HG03103 (cell line): ENCODE data around the gene VTN.

Experiments
- ATAC-seq: cut with Tn5 transposase; IDR thresholded peaks from one replicate; pipeline ENCODE4 v1.9.1; 2021; ENCODE audit warnings: low read depth; ENCODE audit not compliant: unreplicated experiment

The VTN gene

GRCh38 chr17:28325211-28325610, 44.9 kb downstream of the VTN start:
- ATAC-seq, result no peak

GRCh38 chr17:28324781-28325180, 45.3 kb downstream of the VTN start:
- ATAC-seq, result no peak

DNA sequence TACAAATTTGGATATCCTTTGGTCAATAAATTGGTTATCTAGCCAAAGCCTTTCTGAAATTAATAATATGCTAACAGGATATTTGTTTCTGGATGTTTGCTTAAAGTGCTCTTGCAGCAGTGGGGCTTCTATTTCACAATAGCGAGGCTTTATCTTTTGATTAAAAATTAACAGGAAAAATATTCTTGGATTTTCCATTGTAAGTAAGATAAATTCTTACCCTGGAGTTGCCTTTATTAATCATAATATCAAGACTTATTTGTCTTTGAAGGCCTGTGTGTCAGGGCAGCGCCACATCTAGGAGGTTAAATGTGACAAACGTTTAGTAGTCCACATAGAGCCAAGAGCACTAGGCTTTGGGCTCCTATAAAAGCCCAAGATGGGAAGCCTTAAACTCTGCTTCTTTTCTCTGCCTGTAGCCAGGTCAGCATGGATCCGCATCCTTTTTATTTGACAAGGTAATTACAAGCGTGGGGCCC, 45.8 kb downstream of the VTN start:
- no peak for ATAC-seq

DNA sequence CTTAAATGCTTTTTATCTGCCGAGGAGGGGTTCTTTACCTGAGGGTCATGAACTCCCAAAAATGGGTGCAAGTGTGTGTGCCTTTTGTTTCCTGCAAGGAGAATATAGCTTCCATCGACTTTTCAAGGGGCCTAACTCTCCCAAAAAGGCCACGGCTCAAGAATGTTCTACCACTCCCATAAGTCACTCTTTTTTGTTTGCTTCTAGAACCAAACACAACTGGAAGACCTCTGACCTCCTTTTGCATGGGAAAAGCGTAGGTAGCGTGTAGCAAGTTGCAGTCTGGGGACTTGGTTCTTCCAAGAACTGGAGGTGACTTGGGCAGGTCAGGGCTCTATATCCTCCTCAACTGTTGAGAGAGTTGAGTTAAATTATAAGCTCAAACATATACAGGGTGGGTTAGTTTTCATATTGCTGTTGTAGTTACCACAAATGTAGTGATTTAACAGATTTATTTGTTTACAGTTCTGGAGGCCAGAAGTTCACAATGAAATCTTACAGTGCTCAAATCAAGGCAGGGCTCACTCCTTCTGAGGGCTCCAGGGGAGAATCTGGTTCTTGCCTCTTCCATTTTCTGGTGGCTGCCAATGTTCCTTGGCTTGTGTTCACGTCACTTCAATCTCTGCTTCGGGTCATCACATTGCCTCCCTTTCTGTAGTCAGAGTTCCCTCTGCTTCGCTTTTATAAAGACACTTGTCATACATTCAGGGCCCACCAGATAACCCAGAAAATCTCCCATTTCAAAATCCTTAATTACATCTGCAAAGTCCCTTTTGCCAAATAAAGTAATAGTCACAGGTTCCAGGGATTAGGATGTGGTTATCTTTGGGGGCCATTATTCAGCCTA, 49.7 kb downstream of the VTN start:
- ATAC-seq, result no peak

- ATAC-seq, result no peak
These were observed 50.5 kb downstream of the VTN start for GRCh38 chr17:28319598-28319935.

GRCh38 chr17:28318759-28319597, 51.1 kb downstream of the VTN start, which contains the start of gene TMEM97:
Gene TMEM97 (plus strand): TSS chr17:28319200. CDS start chr17:28319240, 40 bp downstream.
- peak; percentile 86 for ATAC-seq

DNA sequence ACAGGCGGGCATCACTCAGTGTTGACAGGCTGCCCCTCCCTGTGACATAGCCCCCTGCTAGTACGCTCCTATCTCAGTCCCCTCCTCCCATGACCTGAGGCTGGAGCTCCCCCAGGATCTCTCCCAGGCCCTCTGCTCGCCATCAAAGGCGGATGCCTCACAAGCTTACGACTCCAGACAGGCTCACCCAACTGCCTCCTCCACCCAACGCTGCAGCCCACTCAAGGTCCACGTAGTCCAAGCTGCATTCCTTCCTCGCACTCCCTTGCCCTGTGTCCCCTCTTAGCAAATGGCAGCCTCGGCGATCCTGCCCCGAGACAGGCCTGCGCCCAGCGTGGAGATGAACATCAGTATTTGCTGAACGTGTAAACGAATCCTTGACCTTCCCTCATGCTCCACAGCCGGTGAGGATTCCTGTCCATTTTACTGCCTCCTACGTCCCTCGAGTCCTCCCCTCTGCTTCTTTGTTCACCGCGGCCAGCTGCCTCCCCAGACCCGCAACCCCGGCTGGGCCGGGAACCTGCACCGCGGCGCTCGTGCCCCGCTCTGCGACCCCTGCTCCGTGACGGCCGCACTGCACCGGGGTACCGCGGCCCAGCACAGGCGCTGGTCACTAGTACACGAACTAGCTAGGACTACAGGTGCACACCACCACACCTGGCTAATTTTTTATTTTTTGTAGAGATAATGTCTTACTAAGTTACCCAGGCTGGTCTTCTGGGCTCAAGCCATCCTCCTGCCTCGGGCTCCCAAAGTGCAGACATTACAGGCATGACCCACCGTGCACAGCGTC, 51.9 kb downstream of the VTN start:
- ATAC-seq, result no peak
